ENCODE data around the gene TSHZ3. TPM values are rescaled to one million over a fixed set of nuclear protein-coding genes. Genes with fewer than 3 reads are reported as not detected.

The TSHZ3 gene
- total RNA-seq, 1 donor from 2014 or later = 82.5 TPM

DNA sequence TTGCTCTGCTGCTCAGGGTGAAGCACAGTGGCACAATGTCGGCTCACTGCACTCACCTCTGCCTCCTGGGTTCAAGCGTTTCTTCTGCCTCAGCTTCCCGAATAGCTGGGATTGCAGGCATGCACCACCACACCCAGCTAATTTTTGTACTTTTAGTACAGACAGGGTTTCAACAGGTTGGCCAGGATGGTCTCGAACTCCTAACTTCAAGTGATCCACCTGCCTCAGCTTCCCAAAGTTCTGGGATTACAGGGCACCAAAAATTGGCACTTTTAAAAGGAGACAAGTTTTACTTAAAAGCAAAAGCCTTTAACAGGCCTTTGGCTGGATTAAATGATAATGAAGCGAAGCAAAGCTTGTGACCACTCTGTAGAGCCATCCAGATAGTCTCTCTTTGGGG is 12.5 kb upstream of the TSHZ3 start:
- H3K9me3 Mint-ChIP-seq = no peaks in the 10 kb centered on the region
- TF ChIP-seq, protein P1, sequence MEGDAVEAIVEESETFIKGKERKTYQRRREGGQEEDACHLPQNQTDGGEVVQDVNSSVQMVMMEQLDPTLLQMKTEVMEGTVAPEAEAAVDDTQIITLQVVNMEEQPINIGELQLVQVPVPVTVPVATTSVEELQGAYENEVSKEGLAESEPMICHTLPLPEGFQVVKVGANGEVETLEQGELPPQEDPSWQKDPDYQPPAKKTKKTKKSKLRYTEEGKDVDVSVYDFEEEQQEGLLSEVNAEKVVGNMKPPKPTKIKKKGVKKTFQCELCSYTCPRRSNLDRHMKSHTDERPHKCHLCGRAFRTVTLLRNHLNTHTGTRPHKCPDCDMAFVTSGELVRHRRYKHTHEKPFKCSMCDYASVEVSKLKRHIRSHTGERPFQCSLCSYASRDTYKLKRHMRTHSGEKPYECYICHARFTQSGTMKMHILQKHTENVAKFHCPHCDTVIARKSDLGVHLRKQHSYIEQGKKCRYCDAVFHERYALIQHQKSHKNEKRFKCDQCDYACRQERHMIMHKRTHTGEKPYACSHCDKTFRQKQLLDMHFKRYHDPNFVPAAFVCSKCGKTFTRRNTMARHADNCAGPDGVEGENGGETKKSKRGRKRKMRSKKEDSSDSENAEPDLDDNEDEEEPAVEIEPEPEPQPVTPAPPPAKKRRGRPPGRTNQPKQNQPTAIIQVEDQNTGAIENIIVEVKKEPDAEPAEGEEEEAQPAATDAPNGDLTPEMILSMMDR (IDR thresholded peaks at IDR 0.05; ENCODE audit: unreplicated experiment) = no peak
- peaks cover 6% of the 10 kb centered on the region for H3K36me3 Mint-ChIP-seq
- H3K4me1 Mint-ChIP-seq = peaks cover 2% of the 10 kb centered on the region
- H3K4me3 Mint-ChIP-seq = no peak overlapping the region
- no peak for DNase-seq (ENCODE audit: low spot score in 2 of 2, unreplicated experiment in 2 of 2)
- H3K27ac Mint-ChIP-seq = no peak overlapping the region
- H3K27me3 Mint-ChIP-seq (ENCODE audit: low read depth) = peaks cover 47% of the 10 kb centered on the region

DNA sequence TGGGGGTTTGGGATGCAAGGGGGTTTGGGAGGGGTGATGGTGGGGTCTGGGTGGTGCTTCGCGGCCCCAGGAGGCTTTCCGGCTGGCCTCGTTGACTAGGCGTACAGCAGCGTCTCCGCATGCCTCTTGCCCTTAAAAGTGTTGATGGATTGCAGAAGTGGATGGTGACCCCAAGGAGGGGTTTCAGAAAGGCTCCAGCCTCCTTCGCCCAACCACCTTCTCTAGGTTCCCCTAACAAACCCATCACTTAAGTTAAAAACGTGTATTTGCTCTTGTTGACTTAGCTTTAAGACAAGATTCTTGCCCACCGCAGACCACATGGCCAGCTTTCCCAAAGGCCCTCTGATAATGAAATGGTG is 8.1 kb upstream of the TSHZ3 start:
- DNase-seq (ENCODE audit: low spot score in 2 of 2, unreplicated experiment in 2 of 2) = no peak
- Mint-ChIP-seq H3K27ac (no peak overlapping the region), H3K4me1 (peaks cover 45% of the 10 kb centered on the region), H3K27me3 (ENCODE audit: low read depth) (peaks cover 80% of the 10 kb centered on the region), H3K4me3 (no peak overlapping the region), H3K9me3 (no peaks in the 10 kb centered on the region), H3K36me3 (no peaks in the 10 kb centered on the region)
- TF ChIP-seq, protein P1 (IDR thresholded peaks at IDR 0.05; ENCODE audit: unreplicated experiment) = no peak

DNA sequence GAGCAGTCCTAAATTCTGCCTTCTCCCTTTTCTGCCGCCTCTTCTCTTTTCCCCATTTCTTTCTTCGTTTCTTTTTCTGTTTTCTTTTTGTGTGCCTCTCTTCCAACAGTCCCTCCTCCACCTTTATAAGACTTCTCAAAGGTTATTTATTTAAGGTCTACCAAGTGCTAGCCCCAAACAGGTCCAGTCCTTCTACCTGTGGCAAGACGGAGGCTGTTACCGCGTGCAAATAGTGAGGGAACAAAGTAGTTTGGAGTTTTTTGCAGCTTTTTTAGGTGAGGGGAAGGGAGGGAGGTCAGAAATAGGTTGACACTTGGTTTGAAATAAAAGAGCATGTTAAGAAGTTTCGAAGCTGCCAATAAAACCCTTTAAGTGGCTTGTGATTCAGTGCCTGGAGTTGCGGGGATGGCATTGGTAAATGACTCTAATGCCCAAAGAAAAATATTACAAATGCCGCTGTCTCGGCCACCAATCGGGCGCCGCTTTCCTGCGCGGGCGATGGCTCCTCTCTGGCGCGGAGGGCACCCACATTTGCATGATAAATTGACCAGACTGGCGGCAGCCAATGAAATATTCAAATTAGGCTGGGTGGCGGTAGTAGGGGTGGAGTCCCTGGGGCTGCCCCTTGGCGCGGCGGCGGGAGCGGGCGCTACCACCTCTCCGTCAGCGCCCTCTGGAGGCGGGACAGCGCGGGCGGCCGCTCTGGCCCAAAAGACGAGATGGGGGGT is 7.5 kb upstream of the TSHZ3 start:
- Mint-ChIP-seq H3K27me3 (ENCODE audit: low read depth) (peaks cover 82% of the 10 kb centered on the region), H3K9me3 (no peaks in the 10 kb centered on the region), H3K4me1 (peaks cover 50% of the 10 kb centered on the region), H3K36me3 (no peaks in the 10 kb centered on the region), H3K27ac (peak overlapping the region; percentile 15), H3K4me3 (peak overlapping the region; percentile 59)
- DNase-seq (ENCODE audit: low spot score in 2 of 2, unreplicated experiment in 2 of 2) = no peak
- TF ChIP-seq, protein P1 (IDR thresholded peaks at IDR 0.05; ENCODE audit: unreplicated experiment) = peak; percentile 36

DNA sequence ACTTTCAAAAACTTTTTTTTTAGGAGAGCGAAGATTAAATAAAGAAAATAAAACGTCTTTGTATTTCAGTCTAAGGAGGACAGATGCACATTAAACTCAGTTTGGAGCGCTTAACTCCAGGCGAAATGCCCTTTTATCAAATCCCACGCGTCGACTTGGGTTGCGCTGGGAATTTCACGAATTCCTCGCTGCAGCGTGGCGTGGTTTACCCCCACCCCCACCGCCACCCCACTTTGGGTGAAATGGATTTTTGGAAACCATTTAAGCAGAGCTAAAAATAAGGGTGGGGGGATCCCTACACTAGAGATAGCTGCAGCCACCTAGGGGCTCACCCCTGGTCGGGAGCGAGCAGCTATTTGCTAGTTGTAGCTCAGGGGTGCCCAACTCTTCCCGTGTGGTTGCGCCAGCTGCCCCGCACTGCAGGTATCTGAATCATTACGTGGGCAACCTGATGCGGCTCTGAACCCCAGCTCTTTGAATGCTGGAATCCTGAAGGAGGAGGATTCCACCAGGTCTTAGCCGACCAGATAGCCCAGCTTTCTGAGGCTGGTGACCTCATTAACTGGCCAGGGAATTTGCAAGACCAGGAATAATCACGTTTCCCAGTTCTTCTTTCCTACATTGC is 6.5 kb upstream of the TSHZ3 start:
- peaks cover 50% of the 10 kb centered on the region for H3K4me1 Mint-ChIP-seq

DNA sequence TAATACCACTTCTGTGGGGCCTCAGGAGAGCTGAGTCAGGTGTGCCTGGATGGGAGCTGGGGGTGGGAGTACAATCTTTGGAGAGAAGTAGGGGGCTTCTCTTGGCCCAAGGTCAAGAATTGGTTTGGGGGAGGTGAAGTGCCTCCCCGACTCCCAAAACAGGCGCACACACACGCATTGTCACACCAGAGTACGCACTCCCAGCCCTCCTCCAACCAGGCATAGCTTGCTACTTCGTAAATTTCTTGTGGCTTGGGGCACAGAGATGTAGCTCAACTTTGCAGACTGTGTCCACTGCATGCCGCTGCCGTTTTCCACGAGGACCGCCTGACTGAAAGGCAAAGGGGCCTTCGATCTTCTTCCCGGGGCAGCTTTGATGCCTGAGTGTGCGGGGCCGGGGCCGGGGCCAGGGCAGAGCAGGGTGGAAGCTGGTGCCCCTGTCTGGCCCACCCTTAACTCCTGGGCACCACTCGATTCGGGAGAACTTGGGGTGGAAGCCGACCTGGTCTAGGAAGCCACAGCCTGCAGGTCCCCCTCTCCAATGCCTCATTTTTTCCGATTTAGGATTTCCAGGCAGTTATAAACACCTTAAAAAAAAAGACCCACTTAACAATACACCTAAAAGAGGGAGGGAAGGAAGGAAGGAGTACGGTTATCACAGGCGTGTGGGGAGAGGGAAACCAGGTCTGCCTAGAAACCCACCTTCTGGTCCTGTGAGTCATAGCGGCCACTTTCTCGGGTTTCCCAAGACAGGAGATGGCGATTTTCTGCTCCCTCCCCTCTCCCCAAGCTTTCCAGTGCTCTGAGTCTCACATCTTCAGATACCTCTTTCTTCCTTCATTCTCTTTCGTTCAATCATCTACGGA is 5.8 kb upstream of the TSHZ3 start:
- Mint-ChIP-seq H3K36me3 (no peaks in the 10 kb centered on the region), H3K4me3 (peak overlapping the region; percentile 59), H3K27me3 (ENCODE audit: low read depth) (peaks cover 78% of the 10 kb centered on the region), H3K9me3 (no peaks in the 10 kb centered on the region), H3K27ac (peak overlapping the region; percentile 91), H3K4me1 (peaks cover 50% of the 10 kb centered on the region)
- no peak for DNase-seq (ENCODE audit: low spot score in 2 of 2, unreplicated experiment in 2 of 2)
- TF ChIP-seq, protein P1 (IDR thresholded peaks at IDR 0.05; ENCODE audit: unreplicated experiment) = no peak

More for the DNA sequence above, 6.5 kb upstream of the TSHZ3 start:
- H3K27ac Mint-ChIP-seq = peak overlapping the region; percentile 91
- TF ChIP-seq, protein P1 (IDR thresholded peaks at IDR 0.05; ENCODE audit: unreplicated experiment) = no peak
- H3K36me3 Mint-ChIP-seq = no peaks in the 10 kb centered on the region
- H3K27me3 Mint-ChIP-seq (ENCODE audit: low read depth) = peaks cover 83% of the 10 kb centered on the region
- no peak for DNase-seq (ENCODE audit: low spot score in 2 of 2, unreplicated experiment in 2 of 2)
- H3K4me3 Mint-ChIP-seq = peak overlapping the region; percentile 59
- H3K9me3 Mint-ChIP-seq = no peaks in the 10 kb centered on the region

Data from mesothelial cell of epicardium (in vitro differentiated cells).